HG03280 (cell line): ENCODE measurements around the gene ARAP3.
"Not testable (repeated sequence)": the region's sequence is repeated elsewhere in the genome, so short reads cannot be mapped to it uniquely, and the experiment has no call there.

ENCODE experiments used
- ATAC-seq: cut with Tn5 transposase; IDR thresholded peaks from one replicate; pipeline ENCODE4 v1.9.1; 2021; ENCODE audit warnings: mild to moderate bottlenecking, moderate library complexity; ENCODE audit not compliant: unreplicated experiment

Gene ARAP3

DNA sequence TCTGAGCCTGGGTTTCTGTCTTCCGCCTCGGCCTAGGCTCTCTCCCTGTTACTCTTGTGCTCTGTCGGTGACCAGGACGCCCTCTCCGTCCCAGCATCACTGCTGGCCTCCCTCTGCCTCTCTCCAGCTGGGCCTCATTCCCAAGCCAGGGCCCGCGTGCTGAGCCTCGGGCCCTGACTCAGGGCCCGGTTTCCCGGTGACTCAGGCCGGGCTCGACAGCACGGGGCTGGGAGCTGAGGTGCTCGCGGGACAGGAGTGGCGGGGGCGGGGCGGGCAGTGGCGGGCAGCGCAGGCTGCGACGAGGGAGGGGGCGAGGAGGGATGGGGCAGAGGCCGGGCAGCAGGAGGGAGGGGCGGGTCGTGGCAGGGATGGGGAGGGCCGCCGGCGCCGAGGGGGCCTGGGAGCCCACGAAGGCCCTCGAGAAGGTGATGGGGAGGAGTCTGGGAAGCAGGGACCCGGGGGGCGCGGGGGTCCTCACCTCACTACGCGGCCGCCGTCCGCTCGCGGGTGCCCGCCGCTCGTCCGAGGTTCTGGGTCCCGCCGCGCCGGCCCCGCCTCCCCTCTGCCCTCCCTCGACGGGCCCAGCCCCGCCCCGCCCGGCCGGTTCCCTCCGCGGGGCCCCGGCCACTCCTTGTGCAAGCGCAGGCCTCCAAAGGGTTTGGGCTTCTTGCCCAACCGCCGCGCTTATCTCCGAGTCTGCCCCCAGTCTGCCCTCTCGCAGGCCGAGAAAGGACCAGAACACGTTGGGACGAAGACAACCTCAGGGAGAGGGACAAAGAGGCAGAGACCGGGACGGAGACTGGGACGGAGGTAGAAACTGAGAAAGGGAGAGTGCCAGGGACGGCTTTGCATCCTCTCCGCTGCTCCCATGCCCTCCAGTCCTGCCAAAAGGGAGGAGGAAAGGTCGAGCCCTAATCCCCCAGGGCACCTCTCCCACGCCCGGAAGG, at the start of gene ARAP3:
Gene ARAP3 (minus strand): TSS at position 536 of the 947 bp plus-strand sequence. CDS start 1,744 bp downstream, outside the sequence.
- ATAC-seq = no peak

- no peak for ATAC-seq
Measured at GRCh38 chr5:141729387-141730006, 47.5 kb upstream of the ARAP3 start.

DNA sequence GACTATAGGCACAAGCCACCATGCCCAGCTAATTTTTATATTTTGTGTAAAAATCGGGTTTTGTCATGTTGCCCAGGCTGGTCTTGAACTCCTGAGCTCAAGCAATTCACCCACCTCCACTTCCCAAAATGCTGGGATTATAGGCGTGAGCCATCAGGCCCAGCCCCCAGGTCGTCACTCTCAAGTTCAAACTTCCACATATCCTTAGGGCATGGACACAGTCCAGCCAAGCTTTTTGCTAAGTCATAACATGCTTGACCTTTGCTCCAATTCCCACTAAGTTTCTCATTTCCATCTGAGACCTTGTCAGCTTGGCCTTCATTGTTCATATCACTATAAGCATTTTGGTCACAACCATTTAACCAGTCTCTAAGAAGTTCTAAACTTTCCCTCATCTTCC, 43.9 kb upstream of the ARAP3 start:
- ATAC-seq = no peak

GRCh38 chr5:141725174-141725573, 43.1 kb upstream of the ARAP3 start:
- not testable (repeated sequence) for ATAC-seq

DNA sequence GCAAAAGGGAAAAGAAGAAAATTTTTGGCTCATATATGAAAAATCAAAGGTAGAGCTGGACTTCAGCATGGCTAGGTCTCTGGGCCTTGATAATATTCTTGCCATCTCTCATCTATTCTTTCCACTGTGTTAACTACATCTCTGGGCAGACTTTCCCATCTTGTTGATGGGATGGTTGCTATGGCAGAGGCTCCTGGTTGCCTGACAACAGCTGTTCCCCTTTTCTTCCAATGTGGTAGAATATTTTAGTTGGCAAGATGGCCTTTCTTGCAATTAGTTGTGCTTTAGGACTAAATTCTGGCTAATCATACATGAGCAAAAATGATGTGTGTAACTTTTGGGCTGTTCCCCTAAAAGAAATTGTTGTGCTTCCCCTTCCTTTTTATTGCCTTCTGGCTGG, 40.2 kb upstream of the ARAP3 start:
- ATAC-seq = no peak

- ATAC-seq = no peak
Measured at GRCh38 chr5:141717043-141717442, 35.0 kb upstream of the ARAP3 start.

- ATAC-seq = no peak
Measured at GRCh38 chr5:141716468-141716867, 34.4 kb upstream of the ARAP3 start.

GRCh38 chr5:141716009-141716408, 34.0 kb upstream of the ARAP3 start:
- ATAC-seq = no peak

DNA sequence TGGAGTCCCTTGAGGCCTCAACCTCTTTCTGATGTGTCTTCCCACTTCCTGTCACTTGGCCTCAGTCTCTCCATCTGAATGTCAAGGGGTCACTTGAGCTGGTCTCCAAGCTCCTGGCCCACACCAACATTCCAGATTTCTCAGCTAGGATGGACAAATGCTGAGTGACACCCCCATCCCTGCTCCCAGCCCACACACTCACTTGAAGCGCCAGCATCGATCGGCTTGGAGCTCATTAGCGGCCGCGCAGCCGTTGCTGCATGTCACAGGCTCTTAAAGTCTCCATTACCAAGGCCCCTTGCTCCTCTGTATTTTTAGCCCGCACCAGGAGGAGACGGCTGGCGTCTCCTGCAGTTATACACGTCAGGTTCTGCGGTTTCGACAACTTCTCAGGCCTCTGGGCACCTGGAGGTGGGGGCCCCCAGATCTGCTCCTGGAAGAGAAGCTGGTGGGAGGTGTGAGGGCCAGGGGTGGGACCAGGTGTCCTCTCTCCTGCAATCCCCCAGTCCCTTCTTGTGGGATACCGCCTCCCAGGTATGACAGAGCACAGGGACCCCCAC, 33.4 kb upstream of the ARAP3 start:
- ATAC-seq = no peak

- ATAC-seq = no peak
Measured at GRCh38 chr5:141714542-141715310, 32.7 kb upstream of the ARAP3 start.

GRCh38 chr5:141713616-141714309, 31.7 kb upstream of the ARAP3 start:
- ATAC-seq = no peak

- no peak for ATAC-seq
Measured at GRCh38 chr5:141711687-141712086, 29.7 kb upstream of the ARAP3 start.

GRCh38 chr5:141709699-141710267, 27.8 kb upstream of the ARAP3 start:
- ATAC-seq = no peak

GRCh38 chr5:141708016-141708415, 26.0 kb upstream of the ARAP3 start:
- ATAC-seq = no peak

DNA sequence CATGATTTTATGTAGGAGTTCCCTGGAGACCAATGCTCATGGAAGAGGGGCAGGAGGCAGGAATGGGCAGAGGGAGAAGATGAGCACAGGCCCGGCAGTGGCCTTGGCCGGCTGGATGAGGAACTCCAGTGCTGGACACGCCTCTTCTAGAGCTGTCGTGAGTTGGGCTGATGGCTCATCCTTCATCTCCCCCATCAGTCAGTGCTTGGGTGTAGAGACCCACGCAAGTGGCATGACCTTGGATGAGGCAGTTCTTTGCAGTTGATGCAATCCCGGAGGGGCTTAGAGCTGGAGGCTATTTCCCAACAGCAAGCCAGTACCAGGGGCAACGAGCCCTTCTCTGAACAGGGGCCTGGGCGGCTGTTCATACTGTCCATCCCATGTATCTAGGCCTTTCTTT, 25.5 kb upstream of the ARAP3 start:
- no peak for ATAC-seq

GRCh38 chr5:141706121-141706520, 24.1 kb upstream of the ARAP3 start:
- no peak for ATAC-seq

GRCh38 chr5:141705469-141705868, 23.4 kb upstream of the ARAP3 start:
- ATAC-seq = no peak

DNA sequence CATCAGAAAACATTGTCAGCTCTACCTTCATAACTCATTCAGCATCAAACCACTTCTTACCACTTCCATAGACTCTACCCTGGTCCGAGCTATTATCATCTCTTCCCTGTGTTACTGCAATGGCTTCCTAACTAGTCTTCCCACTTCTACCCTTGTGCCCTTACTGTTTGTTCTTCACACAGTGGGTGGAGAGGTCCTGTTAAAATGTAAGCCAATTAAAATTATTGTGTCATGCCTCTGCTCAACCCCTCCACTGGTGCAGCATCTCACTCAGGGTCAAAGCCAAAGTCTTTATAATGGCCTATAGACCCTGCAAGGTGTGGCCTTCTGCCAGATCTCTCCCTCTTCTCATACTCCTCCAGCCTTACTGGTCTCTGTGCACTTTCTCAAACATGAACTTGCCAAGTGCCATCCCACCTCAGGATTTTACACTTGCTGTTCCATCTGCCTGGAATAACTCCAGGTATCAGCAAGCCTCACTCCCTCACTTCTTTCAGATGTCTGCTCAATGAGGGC, 22.8 kb upstream of the ARAP3 start:
- no peak for ATAC-seq

DNA sequence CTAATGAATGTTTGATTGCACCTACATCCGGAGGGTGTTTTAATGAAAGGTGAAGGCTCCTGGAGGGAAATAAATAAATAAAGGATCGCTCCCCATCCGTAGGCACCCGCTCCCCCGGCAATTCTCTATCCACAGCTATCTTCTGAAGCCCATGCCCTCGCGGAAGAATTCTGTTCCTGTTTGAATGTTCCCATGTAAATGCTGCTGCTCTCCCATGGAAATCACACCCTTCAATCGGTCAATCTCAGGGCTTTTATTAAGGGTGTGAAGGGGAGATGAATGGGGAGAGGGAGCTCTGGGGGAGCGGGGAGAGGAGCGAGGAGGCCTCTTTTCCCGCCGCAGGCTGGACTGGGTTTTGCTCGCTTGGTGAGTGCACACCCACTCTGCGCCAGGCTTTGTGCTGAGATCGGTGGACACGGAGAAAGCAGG, 21.1 kb upstream of the ARAP3 start:
- no peak for ATAC-seq
